OCI-LY3 (cell line): ENCODE results near the gene CNTNAP2.

Experiments
- CTCF ChIP-seq: fragments of 200-600, 300-600 bp; sonication (generic); IDR thresholded peaks from 2 replicates; pipeline ENCODE4 v1.5.1; 2014; ENCODE audit warnings: antibody characterized with exemption, low read length, low read depth
- EZH2phosphoT487 ChIP-seq: fragments of 200-600 bp; shearing (Covaris generic); IDR thresholded peaks from 2 replicates; pipeline ENCODE4 v1.6.1; 2018; ENCODE audit warnings: antibody characterized with exemption, mixed run types, low read depth

- no peak for TF ChIP-seq CTCF
- no peak for TF ChIP-seq EZH2phosphoT487
These were observed 250.3 kb downstream of the CNTNAP2 start for GRCh38 chr7:146366938-146367337.
